Tibial nerve (tissue), 4 donors: ENCODE measurements around the gene SLC35F5. TPM values are rescaled to one million over a fixed set of nuclear protein-coding genes. Genes with fewer than 3 reads are reported as not detected.

Experiments
- DNase-seq, 2 donors: peaks; one replicate each; pipeline ENCODE4 v3.0.0-alpha.2; 2019; ENCODE audit warnings: low spot score in 2 of 2
- H3K27ac ChIP-seq, 4 donors: fragments of 200-600 bp; sonication (generic) in 3 of 4; one replicate each; pipeline ENCODE4 v1.5.1; 2017 to 2019; ENCODE audit warnings: mild to moderate bottlenecking in 1 of 4
- H3K27me3 ChIP-seq, 2 donors: fragments of 200-600 bp; sonication (generic) in 1 of 2; one replicate each; pipeline versions ENCODE4 v1.5.1 to v1.6.0; 2017 to 2019
- H3K36me3 ChIP-seq, 3 donors: fragments of 200-600 bp; sonication (generic); one replicate each; pipeline ENCODE4 v1.5.1; 2018 to 2019
- H3K4me1 ChIP-seq, 4 donors: fragments of 200-600 bp; sonication (generic) in 3 of 4; one replicate each; pipeline ENCODE4 v1.5.1; 2017 to 2019
- H3K4me3 ChIP-seq, 4 donors: fragments of 200-600 bp; sonication (generic) in 3 of 4; one replicate each; pipeline ENCODE4 v1.5.1; 2017 to 2019; ENCODE audit warnings: mild to moderate bottlenecking in 1 of 4, moderate library complexity in 1 of 4
- H3K9me3 ChIP-seq, 4 donors: fragments of 200-600 bp; sonication (generic) in 3 of 4; one replicate each; pipeline ENCODE4 v1.5.1; 2017 to 2019
- EP300 ChIP-seq, 2 donors: sonication (generic); formaldehyde crosslinking; IDR thresholded peaks; one replicate each; pipeline ENCODE4 v1.6.1; 2017; ENCODE audit warnings: antibody characterized with exemption in 2 of 2, mild to moderate bottlenecking in 1 of 2
- POLR2A ChIP-seq, 2 donors: fragments of 450-650 bp; IDR thresholded peaks; one replicate each; pipeline ENCODE4 v1.6.1; 2017; ENCODE audit warnings: antibody characterized with exemption in 2 of 2, mild to moderate bottlenecking in 2 of 2, moderate library complexity in 2 of 2
- WGBS, 2 donors: methylation state at CpG; one replicate each; pipeline ENCODE4 v1.1.5; 2018; 5-methylcytosine and 5-hydroxymethylcytosine counted together
- total RNA-seq, 4 donors: library from RNA; depleted of rRNA; stranded (reverse); fragments of >200 nt; gene quantifications; one replicate each; pipeline ENCODE4 v1.1.0, GENCODE V29; 2016
- TF ChIP-seq, protein P1 (sequence below), 5 experiments: fragments of 200-600 bp in 3 of 5; fragments of 450-650 bp in 2 of 5; sonication (generic) in 3 of 5; IDR thresholded peaks; one replicate each; pipeline ENCODE4 v1.5.1; 2016 to 2019; ENCODE audit warnings: antibody characterized with exemption in 5 of 5, mild to moderate bottlenecking in 3 of 5, moderate library complexity in 2 of 5

SLC35F5 gene
- total RNA-seq, 4 donors from 2014 or later = 55.5 to 72.2 (median 61.5) TPM

DNA sequence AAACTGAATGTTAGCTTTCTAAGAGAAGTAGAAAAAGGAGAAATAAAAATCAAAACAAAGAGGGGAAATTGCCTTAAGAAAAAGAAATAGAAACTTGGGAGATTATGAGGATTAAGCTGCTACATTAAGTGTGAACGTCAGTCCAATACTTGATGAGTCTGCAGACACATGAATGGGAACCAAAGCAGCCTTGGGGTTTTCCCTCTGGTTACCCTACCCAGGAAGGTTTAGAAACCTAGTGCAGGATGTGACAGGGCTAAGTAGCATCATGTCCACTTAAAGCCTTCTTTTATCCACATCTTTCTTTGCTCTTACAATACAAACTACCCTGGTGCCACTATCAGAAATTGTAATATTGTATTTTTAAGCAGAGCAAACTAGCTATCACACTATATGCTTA lies 22.3 kb downstream of the SLC35F5 start:
- TF ChIP-seq, protein P1, sequence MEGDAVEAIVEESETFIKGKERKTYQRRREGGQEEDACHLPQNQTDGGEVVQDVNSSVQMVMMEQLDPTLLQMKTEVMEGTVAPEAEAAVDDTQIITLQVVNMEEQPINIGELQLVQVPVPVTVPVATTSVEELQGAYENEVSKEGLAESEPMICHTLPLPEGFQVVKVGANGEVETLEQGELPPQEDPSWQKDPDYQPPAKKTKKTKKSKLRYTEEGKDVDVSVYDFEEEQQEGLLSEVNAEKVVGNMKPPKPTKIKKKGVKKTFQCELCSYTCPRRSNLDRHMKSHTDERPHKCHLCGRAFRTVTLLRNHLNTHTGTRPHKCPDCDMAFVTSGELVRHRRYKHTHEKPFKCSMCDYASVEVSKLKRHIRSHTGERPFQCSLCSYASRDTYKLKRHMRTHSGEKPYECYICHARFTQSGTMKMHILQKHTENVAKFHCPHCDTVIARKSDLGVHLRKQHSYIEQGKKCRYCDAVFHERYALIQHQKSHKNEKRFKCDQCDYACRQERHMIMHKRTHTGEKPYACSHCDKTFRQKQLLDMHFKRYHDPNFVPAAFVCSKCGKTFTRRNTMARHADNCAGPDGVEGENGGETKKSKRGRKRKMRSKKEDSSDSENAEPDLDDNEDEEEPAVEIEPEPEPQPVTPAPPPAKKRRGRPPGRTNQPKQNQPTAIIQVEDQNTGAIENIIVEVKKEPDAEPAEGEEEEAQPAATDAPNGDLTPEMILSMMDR (IDR thresholded peaks at IDR 0.05) = no peak
- no peak for TF ChIP-seq EP300 (IDR thresholded peaks at IDR 0.05)
- no peak for TF ChIP-seq POLR2A (IDR thresholded peaks at IDR 0.05)
- no peak for DNase-seq
- Histone ChIP-seq H3K27me3 (no peaks in the 10 kb centered on the region), H3K4me3 (no peak overlapping the region), H3K36me3 (peaks cover 0 to 60% (median 5%) of the 10 kb centered on the region in 3 donors), H3K9me3 (no peaks in the 10 kb centered on the region), H3K27ac (no peak overlapping the region), H3K4me1 (no peaks in the 10 kb centered on the region)
- WGBS, 2 donors = 82 to 93% methylated on average over 1 of the region's 1 CpG

DNA sequence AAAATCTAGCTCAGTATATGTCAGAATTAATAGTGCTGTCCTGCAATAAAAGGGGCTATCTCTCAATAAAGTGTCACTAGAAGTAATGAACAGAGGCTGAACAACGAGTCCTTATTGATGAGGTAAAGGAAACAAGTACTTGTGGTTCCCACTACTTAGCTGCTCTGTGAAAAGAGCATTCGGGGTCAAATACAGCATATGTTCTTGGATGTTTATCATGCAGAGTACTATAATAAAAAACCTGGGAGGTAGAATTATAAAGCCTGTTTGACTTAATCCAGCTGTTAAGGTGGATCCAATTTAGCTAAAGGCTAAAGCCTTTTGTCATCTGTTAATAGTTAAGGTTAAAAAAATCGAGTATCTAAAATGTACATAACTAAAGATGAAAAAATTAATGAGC lies 32.4 kb downstream of the SLC35F5 start:
- 55 to 60% methylated on average over 3 of the region's 3 CpGs for WGBS, 2 donors
- Histone ChIP-seq H3K27ac (no peak overlapping the region), H3K4me3 (no peak overlapping the region), H3K9me3 (no peaks in the 10 kb centered on the region), H3K27me3 (no peaks in the 10 kb centered on the region), H3K4me1 (no peaks in the 10 kb centered on the region), H3K36me3 (peaks cover 0 to 51% (median 0%) of the 10 kb centered on the region in 3 donors)
- DNase-seq = no peak
- TF ChIP-seq EP300 (IDR thresholded peaks at IDR 0.05) (no peak), POLR2A (IDR thresholded peaks at IDR 0.05) (no peak)
- TF ChIP-seq, protein P1 (IDR thresholded peaks at IDR 0.05) = no peak

DNA sequence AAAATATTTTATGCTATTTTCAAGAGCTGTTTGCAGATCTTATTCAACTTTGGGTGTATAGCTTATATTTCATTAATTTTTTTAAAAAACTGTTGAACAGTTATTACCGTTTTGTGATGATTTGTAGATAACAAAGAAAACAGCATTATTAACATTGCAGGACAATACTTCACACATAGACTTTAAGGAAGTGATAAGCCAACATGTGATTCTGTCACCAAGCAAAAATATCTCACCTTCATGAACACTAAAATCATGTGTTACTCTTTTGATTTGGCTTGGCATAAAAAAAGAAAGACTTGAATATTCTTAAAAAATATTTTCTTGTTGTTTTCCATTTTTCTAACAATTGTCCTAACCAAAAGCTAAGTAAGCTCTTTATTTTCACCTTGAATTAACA lies 33.0 kb downstream of the SLC35F5 start:
- no peak for TF ChIP-seq EP300 (IDR thresholded peaks at IDR 0.05)
- no peak for TF ChIP-seq POLR2A (IDR thresholded peaks at IDR 0.05)
- TF ChIP-seq, protein P1 (IDR thresholded peaks at IDR 0.05) = no peak
- no peak for DNase-seq
- Histone ChIP-seq H3K9me3 (no peaks in the 10 kb centered on the region), H3K27me3 (no peaks in the 10 kb centered on the region), H3K4me1 (no peaks in the 10 kb centered on the region), H3K36me3 (peaks cover 0 to 51% (median 0%) of the 10 kb centered on the region in 3 donors), H3K4me3 (no peak overlapping the region), H3K27ac (no peak overlapping the region)
- 78 to 79% methylated on average over 1 of the region's 1 CpG for WGBS, 2 donors

DNA sequence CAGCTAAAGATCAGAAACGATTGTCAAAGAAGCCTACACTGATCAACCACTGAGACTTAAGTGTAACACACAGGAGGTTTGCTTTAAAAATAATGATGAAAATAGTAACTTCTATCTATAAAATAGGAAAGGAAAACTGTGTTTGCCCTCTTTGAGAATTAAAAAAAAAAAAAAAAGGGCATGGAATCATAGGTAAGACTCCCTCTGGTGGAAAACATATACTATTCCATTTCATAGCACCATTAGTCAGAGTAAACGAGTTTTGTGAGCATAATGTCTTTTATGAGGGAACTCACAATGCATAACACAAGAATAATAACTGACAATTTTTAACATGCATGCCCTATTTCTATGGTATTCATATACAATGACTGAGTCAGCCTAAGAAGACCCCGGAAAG lies 36.3 kb downstream of the SLC35F5 start:
- peaks cover 0 to 60% (median 5%) of the 10 kb centered on the region in 3 donors for H3K36me3 ChIP-seq

DNA sequence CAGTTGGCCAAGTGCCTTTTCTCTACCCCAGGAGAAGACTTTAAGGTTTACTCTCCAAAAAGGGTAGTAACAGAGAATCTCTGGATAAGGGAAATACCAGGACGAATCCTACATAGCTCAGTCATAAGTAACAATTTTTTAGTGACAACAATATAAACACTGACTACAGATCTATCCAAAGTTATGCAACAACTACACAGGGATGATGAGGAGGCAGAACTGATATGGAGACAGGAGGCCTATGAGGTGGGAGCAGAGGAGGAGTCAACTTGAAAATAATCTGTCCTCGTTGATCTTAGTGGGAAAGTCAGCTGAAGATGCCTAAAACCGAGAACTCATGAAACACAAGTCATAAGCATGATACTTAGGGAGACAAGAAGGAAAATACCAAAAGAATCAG lies 40.2 kb downstream of the SLC35F5 start:
- Histone ChIP-seq H3K27ac (no peak overlapping the region), H3K27me3 (no peaks in the 10 kb centered on the region), H3K4me1 (no peaks in the 10 kb centered on the region), H3K4me3 (no peak overlapping the region), H3K9me3 (no peaks in the 10 kb centered on the region), H3K36me3 (peaks cover 0 to 58% (median 11%) of the 10 kb centered on the region in 3 donors)
- DNase-seq = no peak
- 84 to 88% methylated on average over 3 of the region's 3 CpGs for WGBS, 2 donors
- TF ChIP-seq POLR2A (IDR thresholded peaks at IDR 0.05) (no peak), EP300 (IDR thresholded peaks at IDR 0.05) (no peak)
- TF ChIP-seq, protein P1 (IDR thresholded peaks at IDR 0.05) = no peak

More for the DNA sequence above, 36.3 kb downstream of the SLC35F5 start:
- Histone ChIP-seq H3K4me1 (no peaks in the 10 kb centered on the region), H3K9me3 (no peaks in the 10 kb centered on the region), H3K27me3 (no peaks in the 10 kb centered on the region), H3K4me3 (no peak overlapping the region), H3K27ac (no peak overlapping the region)
- DNase-seq = no peak
- TF ChIP-seq EP300 (IDR thresholded peaks at IDR 0.05) = no peak
- TF ChIP-seq, protein P1 (IDR thresholded peaks at IDR 0.05) = peak in 3 of 5 experiments; percentile 7 to 24 (median 13)
- 50 to 60% methylated on average over 3 of the region's 3 CpGs for WGBS, 2 donors
